AG10803 (cell line): ENCODE measurements around the gene RB1.
"Not testable (repeated sequence)": the region's sequence is repeated elsewhere in the genome, so short reads cannot be mapped to it uniquely, and the experiment has no call there.

ENCODE experiments used
- DNase-seq: peaks from one replicate; pipeline ENCODE4 v3.0.0; 2010; ENCODE audit warnings: low read depth
- H3K4me3 ChIP-seq: 2 replicates; pipeline ENCODE4 v1.5.1; 2011; ENCODE audit warnings: mild to moderate bottlenecking, low read length, control low read depth
- CTCF ChIP-seq: conservative IDR thresholded peaks from 2 replicates; pipeline ENCODE4 v1.5.1; 2011; ENCODE audit warnings: mild to moderate bottlenecking, low read length, control low read depth, inconsistent platforms

Gene RB1

GRCh38 chr13:48405875-48406274, 102.3 kb downstream of the RB1 start:
- no peak for TF ChIP-seq CTCF
- H3K4me3 ChIP-seq, result no peak overlapping the region
- DNase-seq, result no peak

DNA sequence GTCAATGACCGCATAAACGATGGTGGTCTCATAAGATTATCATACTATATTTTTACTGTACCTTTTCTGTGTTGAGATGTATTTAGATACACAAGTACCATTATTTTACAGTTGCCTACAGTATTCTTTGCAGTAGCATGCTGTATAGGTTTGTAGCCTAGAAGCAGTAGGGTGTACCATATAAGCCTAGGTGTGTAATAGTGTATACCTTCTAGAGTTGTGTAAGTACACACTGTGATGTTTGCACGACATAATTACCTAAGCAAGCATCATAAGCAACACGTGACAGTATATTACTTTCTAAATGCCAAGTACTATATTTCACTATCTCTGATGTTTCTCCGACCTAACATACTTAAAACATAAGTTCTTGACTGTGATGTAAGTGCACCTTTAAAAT, 106.6 kb downstream of the RB1 start:
- no peak for TF ChIP-seq CTCF
- H3K4me3 ChIP-seq, result peak overlapping the region; percentile 6
- DNase-seq, result no peak

DNA sequence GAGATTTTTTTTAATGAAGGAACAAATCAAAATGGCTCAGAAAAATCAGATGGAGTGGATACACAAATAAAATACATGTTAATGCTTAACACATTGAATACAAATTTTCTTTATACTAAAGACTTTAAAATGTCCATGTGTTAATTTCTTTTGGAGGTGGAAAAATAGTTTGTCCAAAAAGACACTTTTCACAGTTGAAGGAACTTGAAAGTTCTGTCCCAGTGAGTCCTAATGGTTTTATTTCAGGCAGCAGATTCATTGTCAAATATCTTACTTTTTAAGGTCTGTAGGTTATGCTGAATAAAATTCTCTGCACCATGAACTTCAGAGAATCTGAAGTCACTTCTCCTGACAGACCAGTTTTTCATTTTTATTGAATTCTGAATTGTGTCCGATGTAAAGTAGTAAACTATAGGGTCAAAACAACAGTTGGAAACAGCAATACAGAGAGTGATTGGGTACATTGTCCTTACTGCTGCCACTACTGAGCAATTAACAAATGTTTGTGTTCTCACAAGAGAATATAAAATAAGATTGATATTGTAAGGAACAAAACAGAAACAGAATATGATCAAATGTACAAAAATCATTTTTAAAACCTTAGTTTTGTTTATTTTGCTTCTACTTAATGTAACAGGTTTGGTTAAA, 107.7 kb downstream of the RB1 start:
- no peak for DNase-seq
- no peak for TF ChIP-seq CTCF

GRCh38 chr13:48411841-48412531, 108.4 kb downstream of the RB1 start:
- H3K4me3 ChIP-seq, result peak overlapping the region; percentile 66
- DNase-seq, result no peak
- no peak for TF ChIP-seq CTCF

More for the DNA sequence above, 107.7 kb downstream of the RB1 start:
- peak overlapping the region; percentile 66 for H3K4me3 ChIP-seq

DNA sequence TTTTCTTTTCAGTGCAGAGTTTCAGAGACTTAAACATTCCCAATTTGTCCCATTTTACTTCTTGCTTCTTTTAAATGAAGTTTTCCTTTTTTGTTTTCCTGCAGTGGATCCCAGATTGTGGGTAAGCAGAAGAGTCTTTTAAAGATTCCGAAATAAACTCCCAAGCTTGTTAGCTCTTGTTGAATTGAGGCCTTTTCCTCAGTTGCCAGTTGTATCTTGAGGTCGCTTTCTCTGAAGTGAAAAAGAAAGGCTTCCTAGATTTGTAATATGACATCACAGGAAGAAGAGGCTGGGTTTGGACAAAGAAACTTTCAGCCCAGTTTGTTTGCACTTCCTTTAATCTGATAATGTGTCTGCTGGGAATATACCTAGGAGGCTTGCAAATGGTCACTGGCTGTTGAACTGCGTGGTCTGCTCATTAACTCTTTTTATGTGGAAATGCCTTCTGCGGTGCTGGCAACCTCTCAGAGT, 109.4 kb downstream of the RB1 start, which contains the start of gene LPAR6:
Gene LPAR6, minus strand, starts transcription at position 233 of the 471 bp plus-strand sequence. CDS start 690 bp downstream, outside the sequence.
- no peak for TF ChIP-seq CTCF
- peak within 1 kb of the TSS; percentile 66 for H3K4me3 ChIP-seq
- peak; percentile 53 for DNase-seq

DNA sequence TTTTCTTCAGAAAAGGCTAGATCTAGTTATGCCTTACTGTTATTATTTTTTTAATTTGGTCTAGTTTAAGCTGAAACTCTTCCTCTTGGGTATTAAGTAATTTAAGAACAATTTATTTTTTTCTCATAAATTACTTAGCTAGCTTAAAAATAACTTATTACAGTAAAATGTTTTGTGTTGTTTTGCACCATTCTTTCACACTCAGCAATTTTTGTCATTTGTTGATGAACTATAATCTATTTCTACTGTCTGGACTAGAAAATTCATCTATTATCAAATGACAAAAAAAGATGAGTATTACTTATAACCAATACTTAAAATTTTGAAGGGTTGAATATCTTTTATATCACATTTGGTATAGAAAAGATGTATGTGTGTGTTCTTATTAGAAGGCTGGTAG, 111.0 kb downstream of the RB1 start:
- no peak for DNase-seq
- H3K4me3 ChIP-seq, result no peak overlapping the region
- TF ChIP-seq CTCF, result no peak

- no peak overlapping the region for H3K4me3 ChIP-seq
- no peak for TF ChIP-seq CTCF
- DNase-seq, result no peak
Observed at GRCh38 chr13:48415516-48415915, 112.0 kb downstream of the RB1 start.

GRCh38 chr13:48422003-48422402, 118.5 kb downstream of the RB1 start:
- DNase-seq, H3K4me3 ChIP-seq: not testable (repeated sequence)
